GM12875 (cell line): ENCODE measurements around the gene C1orf21.

Experiments
- H3K4me3 ChIP-seq: one replicate; pipeline ENCODE4 v1.5.1; 2011; ENCODE audit warnings: low read depth, low read length, control low read depth
- CTCF ChIP-seq: IDR thresholded peaks from 2 replicates; pipeline ENCODE4 v1.5.1; 2011; ENCODE audit warnings: low read depth, mild to moderate bottlenecking, control low read depth, inconsistent platforms, low read length, moderate library complexity, borderline replicate concordance; ENCODE audit not compliant: insufficient read depth

C1orf21 gene

GRCh38 chr1:184368354-184368753 lies 18.5 kb upstream of the C1orf21 start:
- TF ChIP-seq CTCF: no peak

GRCh38 chr1:184370850-184371249 lies 16.0 kb upstream of the C1orf21 start:
- TF ChIP-seq CTCF: no peak
- no peak overlapping the region for H3K4me3 ChIP-seq

More at GRCh38 chr1:184368354-184368753, 18.5 kb upstream of the C1orf21 start:
- no peak overlapping the region for H3K4me3 ChIP-seq

- no peak overlapping the region for H3K4me3 ChIP-seq
- no peak for TF ChIP-seq CTCF
Measured at GRCh38 chr1:184373155-184373554, 13.7 kb upstream of the C1orf21 start.

- H3K4me3 ChIP-seq: no peak overlapping the region
- no peak for TF ChIP-seq CTCF
Measured at GRCh38 chr1:184376369-184376768, 10.5 kb upstream of the C1orf21 start.

- no peak for TF ChIP-seq CTCF
- H3K4me3 ChIP-seq: no peak overlapping the region
Measured at GRCh38 chr1:184379111-184379752, 7.6 kb upstream of the C1orf21 start.

- H3K4me3 ChIP-seq: no peak overlapping the region
- TF ChIP-seq CTCF: no peak
Measured at GRCh38 chr1:184380468-184380867, 6.4 kb upstream of the C1orf21 start.

GRCh38 chr1:184383772-184384323 lies 3.0 kb upstream of the C1orf21 start:
- H3K4me3 ChIP-seq: no peak overlapping the region
- no peak for TF ChIP-seq CTCF
